PC-3 (cell line): ENCODE results near the gene DNAJC8. TPM values are rescaled to one million over a fixed set of nuclear protein-coding genes. Genes with fewer than 3 reads are reported as not detected.

ENCODE experiments used
- ATAC-seq: fragments of 200-7000 bp; cut with Tn5 transposase; 2 replicates; pipeline ENCODE4 v1.9.1; 2020; ENCODE audit warnings: mild to moderate bottlenecking, moderate library complexity
- BruUV-seq: library from RNA; stranded (reverse); fragments of 400-500 nt; replicated peaks from 2 replicates; lab custom pipeline; 2021; lab: Mats Ljungman, UMichigan
- CTCF ChIA-PET: fragments of 300-600 bp; sonication (Branson Sonifier 250); formaldehyde crosslinking; loops from one replicate; lab custom pipeline; 2022; ENCODE audit warnings: antibody characterized with exemption; lab: Charles Lee
- POLR2A ChIA-PET: fragments of 300-600 bp; sonication (Branson Sonifier 250); formaldehyde crosslinking; loops from one replicate; lab custom pipeline; 2022; ENCODE audit warnings: antibody characterized with exemption; ENCODE audit not compliant: unreplicated experiment; lab: Charles Lee
- DNase-seq: peaks from one replicate; pipeline ENCODE4 v3.0.0-alpha.2; 2015
- H2AFZ ChIP-seq: fragments of 300-600 bp; sonication (generic); 2 replicates; pipeline ENCODE4 v1.6.0; 2016; ENCODE audit warnings: antibody characterized with exemption, low read length
- H3F3A ChIP-seq: fragments of 300-600 bp; sonication (generic); one replicate; pipeline ENCODE4 v1.6.0; 2017; ENCODE audit warnings: antibody characterized with exemption, low read length, control low read depth, mild to moderate bottlenecking; ENCODE audit not compliant: unreplicated experiment
- H3K27ac ChIP-seq: fragments of 300-600 bp; sonication (generic); 2 replicates; pipeline ENCODE4 v1.5.1; 2016; ENCODE audit warnings: mild to moderate bottlenecking, low read length
- H3K27me3 ChIP-seq: fragments of 300-600 bp; sonication (generic); 2 replicates; pipeline ENCODE4 v1.6.1; 2016; ENCODE audit warnings: low read length, mixed read lengths
- H3K36me3 ChIP-seq: fragments of 300-600 bp; sonication (generic); 2 replicates; pipeline ENCODE4 v1.6.1; 2016; ENCODE audit warnings: low read depth, mixed run types, low read length, mixed read lengths
- H3K4me1 ChIP-seq: fragments of 300-600 bp; sonication (generic); 2 replicates; pipeline ENCODE4 v1.5.1; 2016; ENCODE audit warnings: low read length; ENCODE audit not compliant: insufficient read depth
- H3K4me2 ChIP-seq: fragments of 300-600 bp; sonication (generic); 2 replicates; pipeline ENCODE4 v1.6.0; 2016; ENCODE audit warnings: low read length
- H3K4me3 ChIP-seq: fragments of 300-600 bp; sonication (generic); 2 replicates; pipeline ENCODE4 v1.5.1; 2016; ENCODE audit warnings: mild to moderate bottlenecking, low read length, mixed read lengths
- H3K79me2 ChIP-seq: fragments of 300-600 bp; sonication (generic); 2 replicates; pipeline ENCODE4 v1.6.1; 2017; ENCODE audit warnings: low read length, mixed read lengths
- H3K9ac ChIP-seq: fragments of 300-600 bp; sonication (generic); 2 replicates; pipeline ENCODE4 v1.6.0; 2016; ENCODE audit warnings: mild to moderate bottlenecking, low read length
- H3K9me2 ChIP-seq: fragments of 300-600 bp; sonication (generic); replicated peaks from 2 replicates; pipeline ENCODE4 v1.6.1; 2016; ENCODE audit warnings: mixed run types, low read length, mixed read lengths
- H3K9me3 ChIP-seq: fragments of 300-600 bp; sonication (generic); 2 replicates; pipeline ENCODE4 v1.6.1; 2016; ENCODE audit warnings: low read length, mixed read lengths
- H4K20me1 ChIP-seq: fragments of 300-600 bp; sonication (generic); 2 replicates; pipeline ENCODE4 v1.6.1; 2016; ENCODE audit warnings: low read length, mixed read lengths
- CTCF ChIP-seq: fragments of 300-600 bp; sonication (generic); conservative IDR thresholded peaks from 2 replicates; pipeline ENCODE4 v1.5.1; 2017; ENCODE audit warnings: antibody characterized with exemption, low read depth, mild to moderate bottlenecking, low read length
- EZH2 ChIP-seq: fragments of 300-600 bp; sonication (generic); IDR thresholded peaks from one replicate; pipeline ENCODE4 v1.6.1; 2017; ENCODE audit warnings: antibody characterized with exemption, mild to moderate bottlenecking, low read length; ENCODE audit not compliant: unreplicated experiment
- EZH2phosphoT487 ChIP-seq: fragments of 300-600 bp; sonication (generic); IDR thresholded peaks from 2 replicates; pipeline ENCODE4 v1.6.1; 2018; ENCODE audit warnings: mild to moderate bottlenecking, antibody characterized with exemption, low read length, borderline replicate concordance
- intact Hi-C: fragments of 100-400 bp; cut with micrococcal nuclease; formaldehyde crosslinking; loops from 2 replicates; pipeline ENCODE4 v1.9.0; 2023
- total RNA-seq: library from RNA; depleted of rRNA; stranded (reverse); fragments of >200 nt; gene quantifications from 2 replicates; pipeline ENCODE4 v1.2.3, GENCODE V29; 2014

DNAJC8 gene
- total RNA-seq, 1 experiment from 2014 or later: 63.6 TPM

- ATAC-seq (peak; percentile 60), DNase-seq (peak; percentile 88)
- Histone ChIP-seq H2AFZ (peak overlapping the region; percentile 70; the same call in 1 of the 2 replicates), H3K27me3 (no peaks in the 10 kb centered on the region), H3K79me2 (no peaks in the 10 kb centered on the region), H4K20me1 (no peaks in the 10 kb centered on the region), H3K4me2 (peak overlapping the region; percentile 86), H3F3A (peaks cover 4% of the 10 kb centered on the region), H3K9me2 (no peaks in the 10 kb centered on the region), H3K9ac (no peak overlapping the region), H3K4me1 (peaks cover 26% of the 10 kb centered on the region), H3K27ac (peak overlapping the region; percentile 55), H3K4me3 (peak overlapping the region; percentile 59), H3K9me3 (no peaks in the 10 kb centered on the region), H3K36me3 (no peaks in the 10 kb centered on the region)
- CTCF ChIA-PET: interaction anchor here (0.5 to 2.0 kb wide), 15 partner anchors 9 to 628 kb away, joined by 3 to 32 read pairs (median 3); partner anchors contain the start of gene PHACTR4
- BruUV-seq: TSS peak; percentile 26
- TF ChIP-seq EZH2phosphoT487 (no peak), EZH2 (no peak), CTCF (no peak)
- intact Hi-C loops: loop anchor here (1.0 to 5.0 kb wide), 5 partner anchors 10 to 333 kb away; partner anchors contain the start of genes MED18 and SESN2
- POLR2A ChIA-PET: interaction anchor here (0.5 to 1.7 kb wide), 9 partner anchors 10 to 1325 kb away, joined by 3 to 12 read pairs (median 5); partner anchors contain the start of genes ATP5IF1, PHACTR4 and SESN2
Measured at GRCh38 chr1:28249013-28249865, 16.4 kb upstream of the DNAJC8 start.

DNA sequence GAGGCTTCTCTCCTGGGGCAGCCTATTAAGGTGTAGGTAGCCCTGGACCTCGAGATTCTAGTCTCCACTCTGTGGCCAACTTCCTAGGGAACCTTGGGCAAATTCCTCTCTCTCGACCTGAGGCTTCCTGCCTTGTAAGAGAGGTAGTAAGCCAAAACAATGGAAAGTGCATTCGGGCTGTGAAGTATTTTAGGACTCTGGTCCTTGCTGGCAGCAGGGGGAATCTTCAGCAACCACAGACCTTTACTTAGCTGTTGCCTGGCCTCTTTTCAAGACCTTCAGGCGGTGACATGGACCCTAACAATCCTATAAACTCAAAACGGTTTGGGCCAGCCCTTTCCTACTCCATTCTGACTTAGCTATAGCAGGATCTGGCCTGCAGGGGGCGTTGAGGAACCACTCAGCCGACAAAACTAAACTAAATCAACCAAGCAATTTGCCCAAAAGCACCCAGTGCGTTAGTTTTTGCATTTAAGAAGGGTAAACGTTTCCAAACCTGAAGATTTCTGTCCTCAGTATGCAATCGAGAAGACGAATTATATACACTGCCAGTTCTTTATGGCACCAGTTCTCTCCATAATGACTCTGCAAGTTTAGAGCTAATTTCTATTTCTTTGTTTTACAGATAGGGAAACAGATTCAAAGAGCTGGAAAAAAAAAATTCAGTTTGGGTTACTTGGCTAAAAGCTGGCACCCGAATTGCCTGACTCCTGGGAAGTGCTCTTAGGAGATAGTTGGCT is 15.6 kb upstream of the DNAJC8 start:
- Histone ChIP-seq H2AFZ (peak overlapping the region; percentile 70), H3K9me2 (no peaks in the 10 kb centered on the region), H3K9ac (no peak overlapping the region), H3K4me2 (peak overlapping the region; percentile 86), H3K36me3 (no peaks in the 10 kb centered on the region), H3K4me1 (peaks cover 26% of the 10 kb centered on the region), H3K9me3 (no peaks in the 10 kb centered on the region), H3K79me2 (no peaks in the 10 kb centered on the region), H4K20me1 (no peaks in the 10 kb centered on the region), H3F3A (peaks cover 4% of the 10 kb centered on the region), H3K27ac (peak overlapping the region; percentile 55), H3K4me3 (peak overlapping the region; percentile 59), H3K27me3 (no peaks in the 10 kb centered on the region)
- POLR2A ChIA-PET: interaction anchor here (0.5 to 1.7 kb wide), 8 partner anchors 10 to 1324 kb away, joined by 3 to 9 read pairs (median 4); partner anchors contain the start of genes PHACTR4 and SESN2
- peak; percentile 45 for ATAC-seq
- CTCF ChIA-PET: interaction anchor here (0.5 to 2.0 kb wide), 14 partner anchors 9 to 355 kb away, joined by 3 to 32 read pairs (median 3); partner anchors contain the start of gene PHACTR4
- TF ChIP-seq EZH2phosphoT487: no peak
- TF ChIP-seq CTCF: peak; percentile 95
- intact Hi-C loops: loop anchor here (1.0 to 5.0 kb wide), 6 partner anchors 11 to 334 kb away; partner anchors contain the start of genes MED18 and SESN2
- BruUV-seq: no TSS peak
- peak; percentile 80 for DNase-seq
